PC-9 (cell line): ENCODE data around the gene ELMO1.

Experiments
- EZH2 ChIP-seq: fragments of 200-600 bp; sonication (generic); IDR thresholded peaks from 2 replicates; pipeline ENCODE4 v1.8.0; 2017; ENCODE audit warnings: antibody characterized with exemption, low read depth
- TF ChIP-seq, protein P1 (sequence below): fragments of 200-600 bp; sonication (generic); conservative IDR thresholded peaks from 2 replicates; pipeline ENCODE4 v1.6.1; 2017; ENCODE audit warnings: mixed run types, antibody characterized with exemption, mild to moderate bottlenecking, moderate library complexity

GRCh38 chr7:37197108-37197507 is 251.6 kb downstream of the ELMO1 start:
- TF ChIP-seq, protein P1, sequence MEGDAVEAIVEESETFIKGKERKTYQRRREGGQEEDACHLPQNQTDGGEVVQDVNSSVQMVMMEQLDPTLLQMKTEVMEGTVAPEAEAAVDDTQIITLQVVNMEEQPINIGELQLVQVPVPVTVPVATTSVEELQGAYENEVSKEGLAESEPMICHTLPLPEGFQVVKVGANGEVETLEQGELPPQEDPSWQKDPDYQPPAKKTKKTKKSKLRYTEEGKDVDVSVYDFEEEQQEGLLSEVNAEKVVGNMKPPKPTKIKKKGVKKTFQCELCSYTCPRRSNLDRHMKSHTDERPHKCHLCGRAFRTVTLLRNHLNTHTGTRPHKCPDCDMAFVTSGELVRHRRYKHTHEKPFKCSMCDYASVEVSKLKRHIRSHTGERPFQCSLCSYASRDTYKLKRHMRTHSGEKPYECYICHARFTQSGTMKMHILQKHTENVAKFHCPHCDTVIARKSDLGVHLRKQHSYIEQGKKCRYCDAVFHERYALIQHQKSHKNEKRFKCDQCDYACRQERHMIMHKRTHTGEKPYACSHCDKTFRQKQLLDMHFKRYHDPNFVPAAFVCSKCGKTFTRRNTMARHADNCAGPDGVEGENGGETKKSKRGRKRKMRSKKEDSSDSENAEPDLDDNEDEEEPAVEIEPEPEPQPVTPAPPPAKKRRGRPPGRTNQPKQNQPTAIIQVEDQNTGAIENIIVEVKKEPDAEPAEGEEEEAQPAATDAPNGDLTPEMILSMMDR: no peak
- no peak for TF ChIP-seq EZH2
